ENCODE measurements around the gene EHD3. TPM values are rescaled to one million over a fixed set of nuclear protein-coding genes. Genes with fewer than 3 reads are reported as not detected.

The EHD3 gene
- 1 to 10 TPM; 1.1 to 1.2 TPM for total RNA-seq

DNA sequence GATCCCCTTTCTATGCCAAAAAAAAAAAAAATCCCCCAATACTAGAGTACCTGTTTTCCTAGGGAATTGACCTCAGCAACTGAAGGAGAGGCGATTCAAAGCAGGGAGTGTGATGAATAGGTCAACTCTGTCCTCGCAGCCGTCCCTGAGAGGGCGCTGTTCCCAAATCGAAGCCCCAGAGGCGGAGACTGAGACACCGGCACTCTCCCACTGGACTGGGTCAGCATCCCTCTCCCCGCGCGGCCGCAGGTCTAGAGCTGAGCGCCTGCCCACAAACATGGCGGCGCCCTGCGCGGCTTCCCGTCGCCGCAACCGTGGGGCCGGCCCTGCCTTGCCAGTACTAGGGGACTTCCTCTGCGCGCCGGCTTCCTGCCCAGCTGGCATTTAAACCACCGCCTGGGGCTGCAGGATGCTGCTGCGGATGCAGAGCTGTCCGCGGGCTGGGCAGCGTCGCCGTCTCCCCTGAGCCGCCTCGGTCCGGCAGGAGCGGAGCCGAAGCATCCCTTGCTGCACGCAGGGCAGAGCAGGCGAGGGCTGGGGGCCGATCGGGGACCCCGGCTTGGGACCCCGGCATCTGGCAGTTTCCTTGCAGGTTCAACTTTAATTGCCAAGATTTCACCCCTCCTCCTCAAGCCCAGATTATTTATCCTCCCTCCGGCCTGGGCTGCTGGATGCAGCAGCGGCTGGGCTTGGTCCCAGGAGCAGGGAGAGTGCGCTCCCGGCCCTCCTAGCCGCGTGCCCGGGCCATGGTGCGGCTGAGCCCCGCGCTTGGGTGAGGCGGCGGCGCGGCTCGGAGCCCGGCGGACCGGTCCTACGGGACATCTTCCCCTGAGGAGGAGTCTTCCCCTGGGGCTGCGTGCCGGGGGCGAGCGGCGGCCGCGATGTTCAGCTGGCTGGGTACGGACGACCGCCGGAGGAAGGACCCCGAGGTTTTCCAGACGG is at the start of gene EHD3:
EHD3 (plus strand) TSS at position 412 of the 942 bp plus-strand sequence; CDS start at position 882, 470 bp downstream.
- peak within 1 kb of the TSS; percentile 74 for H3K4me3 Mint-ChIP-seq
- peaks cover 14% of the 10 kb centered on the region for H3K4me1 Mint-ChIP-seq
- H3K9me3 Mint-ChIP-seq: no peaks in the 10 kb centered on the region
- DNase-seq: peak; percentile 85
- no peaks in the 10 kb centered on the region for H3K36me3 Mint-ChIP-seq
- peaks cover under 1% of the 10 kb centered on the region for H3K27me3 Mint-ChIP-seq
- no peak within 1 kb of the TSS for H3K27ac Mint-ChIP-seq

DNA sequence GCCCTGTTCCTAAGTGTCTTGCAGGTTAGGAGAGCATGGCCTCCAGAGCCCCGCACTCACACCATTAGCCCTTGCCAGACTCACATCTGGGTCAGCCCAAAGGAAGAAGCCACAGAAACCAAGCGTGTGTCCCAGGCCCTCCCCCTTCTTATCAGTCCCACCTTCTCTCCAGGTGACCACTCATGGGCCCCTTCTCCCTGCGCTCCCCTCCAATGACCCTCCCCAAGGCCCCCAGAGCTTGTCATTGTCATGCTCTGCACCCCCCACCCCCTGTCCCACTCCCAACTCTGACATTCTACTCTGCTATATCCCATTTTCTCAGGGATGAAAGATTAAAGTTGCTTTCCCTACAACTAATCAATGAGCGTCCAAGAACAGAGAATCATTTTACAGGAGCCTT is 46.8 kb upstream of the EHD3 start:
- Mint-ChIP-seq H3K27ac (no peak overlapping the region), H3K27me3 (no peaks in the 10 kb centered on the region), H3K4me1 (no peaks in the 10 kb centered on the region), H3K36me3 (no peaks in the 10 kb centered on the region), H3K9me3 (peaks cover 1% of the 10 kb centered on the region), H3K4me3 (no peak overlapping the region)
- no peak for DNase-seq

DNA sequence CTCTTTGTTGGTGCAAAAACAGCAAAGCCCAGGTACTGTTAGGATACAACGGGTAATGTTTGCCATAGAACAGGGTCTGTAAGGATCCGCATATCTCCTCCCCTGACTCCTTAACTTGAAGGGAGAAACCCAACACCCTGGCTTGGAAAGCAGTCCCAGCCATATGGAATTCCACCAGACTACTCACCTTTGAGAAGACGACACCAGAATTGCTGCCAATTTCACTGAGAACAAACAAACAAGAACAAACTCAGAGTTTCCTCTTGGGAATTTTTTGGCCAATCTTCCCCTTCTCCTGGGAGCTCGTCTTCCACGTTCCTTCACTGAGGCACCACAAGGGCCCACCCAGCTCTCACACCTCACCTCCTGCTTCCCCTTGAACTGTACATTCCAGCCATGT is 45.8 kb upstream of the EHD3 start:
- H3K27me3 Mint-ChIP-seq: no peaks in the 10 kb centered on the region
- no peak overlapping the region for H3K4me3 Mint-ChIP-seq
- no peaks in the 10 kb centered on the region for H3K36me3 Mint-ChIP-seq
- H3K27ac Mint-ChIP-seq: no peak overlapping the region
- H3K9me3 Mint-ChIP-seq: peaks cover 1% of the 10 kb centered on the region
- no peaks in the 10 kb centered on the region for H3K4me1 Mint-ChIP-seq
- DNase-seq: no peak

DNA sequence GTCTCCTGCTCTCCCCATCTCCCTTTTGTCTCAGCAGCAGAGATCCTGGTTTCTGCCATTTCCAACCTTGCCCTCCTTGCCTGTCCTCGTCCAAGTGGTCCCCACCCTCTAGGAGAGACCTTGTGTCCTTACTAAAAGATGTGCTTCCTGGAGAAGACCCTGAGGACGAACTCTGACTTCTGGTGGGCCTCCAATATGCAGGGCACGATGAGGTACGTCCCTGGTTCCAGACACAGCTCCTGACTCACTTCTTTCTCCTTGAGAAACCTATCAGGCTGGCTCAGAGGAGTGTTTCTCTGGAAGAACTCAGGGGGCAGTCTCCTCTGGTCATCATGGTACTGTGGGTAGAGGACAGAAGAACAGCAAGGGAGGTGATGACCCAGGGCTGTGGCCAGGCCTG is 44.8 kb upstream of the EHD3 start:
- H3K9me3 Mint-ChIP-seq: peaks cover 1% of the 10 kb centered on the region
- no peaks in the 10 kb centered on the region for H3K36me3 Mint-ChIP-seq
- no peaks in the 10 kb centered on the region for H3K27me3 Mint-ChIP-seq
- H3K4me1 Mint-ChIP-seq: no peaks in the 10 kb centered on the region
- H3K27ac Mint-ChIP-seq: no peak overlapping the region
- DNase-seq: no peak
- H3K4me3 Mint-ChIP-seq: no peak overlapping the region

DNA sequence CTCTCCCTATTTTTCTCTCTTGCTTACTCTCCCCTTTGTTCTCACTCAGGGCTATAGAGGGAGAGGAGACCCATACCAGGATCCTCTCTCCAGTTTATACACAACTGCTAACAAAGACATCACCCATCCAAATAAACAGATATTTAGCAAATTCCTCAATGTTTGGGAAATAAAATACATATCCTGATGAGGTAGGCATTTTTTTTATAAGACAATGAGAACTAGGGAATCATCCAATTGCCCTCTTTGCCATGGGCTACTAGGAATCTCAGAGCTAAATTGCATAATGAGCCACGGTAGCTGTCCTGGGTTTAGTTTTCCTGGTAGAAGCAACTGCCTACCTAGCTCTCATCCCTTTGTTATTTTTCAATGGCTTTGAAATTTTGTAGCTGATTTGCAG is 43.8 kb upstream of the EHD3 start:
- H3K27ac Mint-ChIP-seq: no peak overlapping the region
- H3K36me3 Mint-ChIP-seq: no peaks in the 10 kb centered on the region
- DNase-seq: no peak
- H3K4me3 Mint-ChIP-seq: no peak overlapping the region
- no peaks in the 10 kb centered on the region for H3K9me3 Mint-ChIP-seq
- H3K27me3 Mint-ChIP-seq: no peaks in the 10 kb centered on the region
- no peaks in the 10 kb centered on the region for H3K4me1 Mint-ChIP-seq

DNA sequence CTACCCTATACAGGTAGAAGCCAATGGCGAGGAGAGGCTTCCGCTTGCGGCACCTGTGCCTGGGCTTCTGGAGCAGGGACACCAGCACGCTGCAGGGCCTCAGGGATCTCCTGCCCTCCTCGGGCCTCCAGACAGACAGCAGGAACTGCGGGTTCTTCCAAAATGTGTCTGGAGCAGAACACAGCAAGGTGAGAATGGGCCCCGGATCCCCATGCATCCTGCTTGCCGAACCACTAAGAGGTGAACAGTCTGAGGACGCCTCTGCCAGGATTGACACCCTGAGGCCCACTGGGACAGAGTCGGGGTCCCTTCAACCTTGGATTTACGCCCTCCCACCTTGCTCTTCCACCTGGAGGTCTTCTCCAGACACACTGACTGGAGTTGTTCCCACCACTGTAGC is 42.0 kb upstream of the EHD3 start:
- H3K4me1 Mint-ChIP-seq: no peaks in the 10 kb centered on the region
- H3K9me3 Mint-ChIP-seq: no peaks in the 10 kb centered on the region
- no peaks in the 10 kb centered on the region for H3K27me3 Mint-ChIP-seq
- no peak overlapping the region for H3K4me3 Mint-ChIP-seq
- H3K36me3 Mint-ChIP-seq: no peaks in the 10 kb centered on the region
- H3K27ac Mint-ChIP-seq: no peak overlapping the region
- DNase-seq: no peak

DNA sequence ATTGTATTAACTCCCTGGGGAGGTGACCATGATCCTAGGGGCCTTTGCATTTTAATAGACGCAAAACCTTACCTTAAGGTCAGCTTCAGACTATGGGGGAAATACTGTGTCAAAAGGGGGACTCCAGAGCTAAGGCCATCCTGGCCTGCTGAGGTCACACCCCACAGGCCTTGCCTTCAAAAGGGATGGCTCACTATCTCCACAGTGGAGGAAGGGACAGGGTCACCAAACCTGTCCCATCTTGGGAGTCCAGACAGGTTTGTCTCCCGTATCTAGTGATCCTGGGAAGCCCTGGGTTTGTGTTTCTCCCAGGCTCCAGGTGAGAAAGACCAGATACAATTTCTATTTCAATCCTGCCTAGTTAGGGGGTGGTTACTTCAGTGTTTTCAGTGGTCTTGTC is 41.6 kb upstream of the EHD3 start:
- Mint-ChIP-seq H3K27me3 (no peaks in the 10 kb centered on the region), H3K36me3 (no peaks in the 10 kb centered on the region), H3K9me3 (no peaks in the 10 kb centered on the region), H3K27ac (no peak overlapping the region), H3K4me3 (no peak overlapping the region), H3K4me1 (no peaks in the 10 kb centered on the region)
- DNase-seq: no peak

DNA sequence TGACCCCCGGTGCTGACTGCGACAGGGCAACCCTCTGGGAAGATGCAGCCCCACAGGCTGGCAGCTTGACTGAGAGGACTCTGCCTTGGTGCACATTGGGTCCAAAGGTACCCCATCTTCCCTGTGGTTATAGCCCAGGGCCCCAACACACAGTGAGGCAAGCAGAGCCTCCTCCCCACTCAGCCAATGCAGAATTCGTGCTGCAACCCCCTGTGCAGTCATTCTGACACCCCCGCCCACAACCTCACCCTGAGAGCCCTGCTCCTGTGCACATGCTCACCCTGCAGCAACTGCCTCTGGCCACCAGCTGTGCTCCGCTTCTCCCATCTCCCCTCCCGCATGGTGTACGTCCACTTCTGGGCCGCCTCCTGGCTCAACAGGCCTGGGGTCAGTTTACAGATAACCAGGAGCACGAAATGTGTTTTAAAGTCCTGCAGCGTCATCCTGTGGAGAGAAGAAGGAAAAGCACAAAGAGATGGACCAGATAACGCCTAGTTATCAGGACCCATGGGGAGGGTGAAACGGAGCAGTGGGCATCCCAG is 41.0 kb upstream of the EHD3 start:
- no peaks in the 10 kb centered on the region for H3K27me3 Mint-ChIP-seq
- no peaks in the 10 kb centered on the region for H3K36me3 Mint-ChIP-seq
- H3K9me3 Mint-ChIP-seq: no peaks in the 10 kb centered on the region
- no peak overlapping the region for H3K4me3 Mint-ChIP-seq
- H3K4me1 Mint-ChIP-seq: no peaks in the 10 kb centered on the region
- no peak overlapping the region for H3K27ac Mint-ChIP-seq
- DNase-seq: no peak

DNA sequence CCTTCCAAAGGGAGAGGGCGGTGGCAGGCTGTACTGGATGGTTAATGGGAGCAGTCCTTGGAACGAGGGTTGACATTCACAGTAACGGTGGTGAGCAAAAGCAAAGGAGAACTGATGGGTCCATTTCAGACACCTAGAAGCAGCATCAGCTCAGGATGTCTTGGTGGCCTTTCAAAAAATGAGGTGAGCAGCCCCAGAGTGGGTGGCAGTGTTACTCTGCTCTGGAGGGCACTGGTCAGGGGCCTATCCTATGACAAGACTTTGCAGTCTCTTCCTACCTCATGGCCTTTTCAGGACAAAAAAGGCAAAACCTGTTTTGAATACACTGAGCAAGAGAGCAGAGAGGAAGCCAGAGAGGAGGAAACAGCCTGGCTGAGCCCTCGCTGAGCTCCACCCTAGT is 40.1 kb upstream of the EHD3 start:
- DNase-seq: no peak
- no peak overlapping the region for H3K27ac Mint-ChIP-seq
- H3K4me1 Mint-ChIP-seq: no peaks in the 10 kb centered on the region
- H3K36me3 Mint-ChIP-seq: no peaks in the 10 kb centered on the region
- no peak overlapping the region for H3K4me3 Mint-ChIP-seq
- no peaks in the 10 kb centered on the region for H3K9me3 Mint-ChIP-seq
- no peaks in the 10 kb centered on the region for H3K27me3 Mint-ChIP-seq

DNA sequence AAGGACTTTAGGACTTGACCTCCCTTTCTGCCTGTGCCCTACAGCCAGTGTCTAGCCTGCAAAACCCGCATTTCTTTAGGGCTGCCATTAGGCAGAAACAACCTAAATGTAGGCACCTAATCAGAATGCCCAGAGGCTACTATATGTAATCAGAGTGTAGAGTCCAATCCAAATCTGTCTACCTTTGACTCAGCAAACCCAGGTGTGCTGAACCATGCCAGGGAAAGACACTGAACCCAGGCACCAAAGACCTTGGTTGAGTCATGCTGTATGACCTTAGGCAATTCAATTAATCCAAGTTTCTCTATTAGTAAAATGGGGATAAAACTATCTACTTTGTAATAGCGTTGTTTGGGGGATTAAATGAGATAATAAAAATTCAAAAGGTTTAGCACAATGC is 37.3 kb upstream of the EHD3 start:
- no peaks in the 10 kb centered on the region for H3K4me1 Mint-ChIP-seq
- no peak for DNase-seq
- no peaks in the 10 kb centered on the region for H3K27me3 Mint-ChIP-seq

DNA sequence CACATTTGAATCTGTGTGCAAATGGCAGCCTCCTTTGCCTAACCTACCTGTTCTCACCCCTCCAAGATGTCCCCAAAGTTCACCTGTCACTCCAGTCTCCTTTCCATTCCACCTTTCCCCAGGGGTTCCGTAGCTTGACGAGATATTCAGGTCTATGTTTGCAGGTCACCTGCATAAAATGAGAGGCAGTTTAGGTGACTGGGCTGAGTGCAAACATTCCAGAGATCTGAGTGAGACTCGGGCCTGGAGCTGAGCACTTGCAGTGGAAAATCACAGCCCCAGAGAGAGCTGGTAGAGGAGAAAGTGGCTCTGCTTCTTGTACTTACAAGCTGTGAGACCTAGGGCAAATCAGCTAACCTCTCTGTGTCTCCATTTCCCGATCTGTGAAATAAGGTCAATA is 36.8 kb upstream of the EHD3 start:
- Mint-ChIP-seq H3K27ac (no peak overlapping the region), H3K9me3 (no peaks in the 10 kb centered on the region), H3K36me3 (no peaks in the 10 kb centered on the region), H3K27me3 (no peaks in the 10 kb centered on the region), H3K4me3 (no peak overlapping the region), H3K4me1 (no peaks in the 10 kb centered on the region)
- DNase-seq: no peak

More for the DNA sequence above, 37.3 kb upstream of the EHD3 start:
- H3K4me3 Mint-ChIP-seq: no peak overlapping the region
- no peaks in the 10 kb centered on the region for H3K9me3 Mint-ChIP-seq
- no peak overlapping the region for H3K27ac Mint-ChIP-seq
- H3K36me3 Mint-ChIP-seq: no peaks in the 10 kb centered on the region

DNA sequence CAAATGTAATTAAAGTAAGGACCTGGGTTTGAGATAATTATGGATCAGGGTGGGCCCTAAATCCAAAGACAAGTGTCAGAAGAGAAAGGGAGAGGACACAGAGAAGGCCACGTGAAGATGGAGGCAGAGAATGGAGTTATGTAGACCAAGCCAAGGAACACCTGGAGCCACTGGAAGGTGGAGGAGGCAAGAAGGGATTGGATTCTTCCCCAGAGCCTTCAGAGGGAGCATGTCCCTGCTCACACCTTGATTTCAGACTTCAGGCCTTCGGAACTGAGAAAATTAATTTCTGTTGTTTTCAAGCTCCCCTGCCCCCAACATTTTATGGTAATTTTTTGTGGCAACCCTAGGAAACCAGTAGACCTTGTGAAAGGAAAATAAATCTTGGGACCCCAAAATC is 36.3 kb upstream of the EHD3 start:
- Mint-ChIP-seq H3K36me3 (no peaks in the 10 kb centered on the region), H3K27ac (no peak overlapping the region), H3K4me3 (no peak overlapping the region), H3K9me3 (no peaks in the 10 kb centered on the region), H3K27me3 (no peaks in the 10 kb centered on the region), H3K4me1 (no peaks in the 10 kb centered on the region)
- no peak for DNase-seq

DNA sequence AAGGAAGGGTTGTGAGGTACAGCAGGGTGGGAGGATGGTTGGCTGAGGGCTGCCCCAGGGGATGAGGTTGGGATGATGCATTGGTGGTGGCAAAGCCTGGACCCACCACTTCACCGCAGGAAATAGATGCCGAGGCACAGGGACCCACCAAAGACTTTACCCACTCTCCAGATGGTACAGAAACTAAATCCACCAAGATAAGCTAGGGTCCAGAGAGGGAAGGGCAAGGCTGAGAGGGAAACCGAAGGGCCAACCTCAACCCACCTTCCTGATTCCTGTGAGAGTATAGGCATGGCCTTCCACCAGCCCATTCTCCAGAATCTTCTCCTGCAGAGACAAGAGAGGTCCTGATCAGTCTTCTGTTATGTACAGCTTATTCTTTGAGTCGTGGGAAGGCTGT is 34.7 kb upstream of the EHD3 start:
- H3K4me1 Mint-ChIP-seq: no peaks in the 10 kb centered on the region
- no peaks in the 10 kb centered on the region for H3K9me3 Mint-ChIP-seq
- H3K36me3 Mint-ChIP-seq: no peaks in the 10 kb centered on the region
- H3K27ac Mint-ChIP-seq: no peak overlapping the region
- DNase-seq: no peak
- no peaks in the 10 kb centered on the region for H3K27me3 Mint-ChIP-seq
- no peak overlapping the region for H3K4me3 Mint-ChIP-seq

DNA sequence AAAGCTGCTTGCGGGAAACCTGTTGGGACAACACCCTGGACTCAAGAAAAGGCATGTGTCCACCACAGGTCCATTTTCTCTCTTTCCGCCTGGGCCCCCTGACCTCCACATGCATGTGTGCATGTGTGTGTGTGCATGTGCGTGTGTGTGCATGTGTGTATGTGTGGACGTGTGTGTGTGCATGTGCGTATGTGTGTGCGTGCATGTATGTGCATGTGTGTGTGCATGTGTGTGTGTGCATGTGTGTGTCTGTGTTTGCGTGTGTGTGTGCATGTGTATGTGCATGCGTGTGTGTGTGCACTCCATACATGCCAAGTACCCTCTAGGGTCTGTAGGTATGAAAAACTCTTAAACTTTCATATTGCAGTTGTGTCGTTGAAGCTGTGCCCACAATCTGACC is 33.0 kb upstream of the EHD3 start:
- no peaks in the 10 kb centered on the region for H3K36me3 Mint-ChIP-seq
- H3K27me3 Mint-ChIP-seq: no peaks in the 10 kb centered on the region
- no peak overlapping the region for H3K4me3 Mint-ChIP-seq
- H3K4me1 Mint-ChIP-seq: no peaks in the 10 kb centered on the region
- no peak for DNase-seq
- no peak overlapping the region for H3K27ac Mint-ChIP-seq
- no peaks in the 10 kb centered on the region for H3K9me3 Mint-ChIP-seq

DNA sequence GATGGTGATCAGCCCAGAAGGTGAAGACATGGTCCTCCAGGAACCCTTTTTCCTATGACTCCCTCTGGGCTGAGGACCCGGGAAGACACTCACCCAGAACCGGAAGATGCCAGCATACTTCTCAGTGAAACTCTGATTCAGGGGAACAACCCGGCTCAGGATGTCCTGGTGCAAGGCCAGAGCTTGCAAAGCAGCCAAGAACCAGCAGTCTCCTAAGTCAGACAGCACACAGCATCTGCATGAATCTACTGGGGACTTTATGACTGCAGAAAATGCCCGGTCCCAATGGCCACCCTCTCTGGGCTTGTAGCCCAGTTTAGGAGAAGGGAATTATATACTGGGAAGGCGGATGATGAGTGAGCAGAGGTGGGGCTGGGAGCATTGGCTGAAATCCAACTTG is 31.9 kb upstream of the EHD3 start:
- H3K4me1 Mint-ChIP-seq: no peaks in the 10 kb centered on the region
- H3K4me3 Mint-ChIP-seq: no peak overlapping the region
- no peaks in the 10 kb centered on the region for H3K36me3 Mint-ChIP-seq
- no peak overlapping the region for H3K27ac Mint-ChIP-seq
- H3K27me3 Mint-ChIP-seq: no peaks in the 10 kb centered on the region
- H3K9me3 Mint-ChIP-seq: no peaks in the 10 kb centered on the region
- DNase-seq: no peak

DNA sequence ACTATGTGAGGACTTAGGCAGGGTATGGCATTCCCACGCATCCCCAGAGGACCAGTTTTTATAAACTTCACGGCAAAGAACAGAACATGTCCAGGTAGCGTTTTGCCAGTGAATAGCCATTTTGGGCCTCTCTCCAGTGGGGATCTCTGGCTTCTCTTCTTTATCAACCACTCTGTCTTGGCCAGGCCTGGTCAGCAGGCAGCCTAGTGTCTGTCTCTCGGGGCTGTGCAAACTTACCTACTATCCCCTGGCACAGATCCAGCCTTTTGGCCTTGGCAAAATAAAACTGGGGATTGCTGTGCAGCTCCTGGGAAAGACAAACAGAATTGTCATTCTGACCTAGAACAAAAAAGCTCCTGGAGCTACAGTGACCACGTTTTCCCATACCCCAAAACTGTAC is 31.1 kb upstream of the EHD3 start:
- H3K9me3 Mint-ChIP-seq: no peaks in the 10 kb centered on the region
- no peak overlapping the region for H3K27ac Mint-ChIP-seq

More for the DNA sequence above, 31.1 kb upstream of the EHD3 start:
- H3K36me3 Mint-ChIP-seq: no peaks in the 10 kb centered on the region
- no peak for DNase-seq
- H3K4me1 Mint-ChIP-seq: no peaks in the 10 kb centered on the region
- H3K4me3 Mint-ChIP-seq: no peak overlapping the region
- H3K27me3 Mint-ChIP-seq: no peaks in the 10 kb centered on the region

Data from activated naive CD8-positive, alpha-beta T cell treated with anti-CD3 and anti-CD28 coated beads for 36 hours (primary cell).